Stimulated activated CD4-positive, alpha-beta T cell treated with anti-CD3 and anti-CD28 coated beads, Interleukin-2, amount 100 ng/mL, for 24 hours (primary cell): ENCODE data around the gene TAGLN2.

Source experiments
- DNase-seq, 2 donors: peaks; one replicate each; pipeline ENCODE4 v3.0.0-alpha.2; 2020

The TAGLN2 gene

DNA sequence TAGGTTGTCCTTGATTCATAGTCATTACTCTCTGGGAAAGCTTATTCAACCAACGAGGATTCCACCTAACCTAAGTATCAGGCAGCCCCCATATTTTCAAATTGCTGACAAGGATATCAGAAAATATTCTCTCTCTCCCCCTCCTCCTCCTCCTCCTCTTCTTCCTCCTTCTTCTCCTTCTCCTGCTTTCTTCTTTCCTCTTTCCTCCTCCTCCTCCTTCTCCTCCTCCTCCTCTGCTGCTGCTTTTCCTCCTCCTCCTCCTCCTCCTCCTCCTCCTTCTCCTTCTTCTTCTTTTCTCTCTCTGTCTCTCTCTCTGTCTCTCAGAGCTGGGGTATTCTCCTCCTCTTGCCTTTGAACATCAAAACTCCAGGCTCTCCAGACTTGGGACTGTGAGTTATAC, 22.6 kb upstream of the TAGLN2 start:
- DNase-seq: no peak

DNA sequence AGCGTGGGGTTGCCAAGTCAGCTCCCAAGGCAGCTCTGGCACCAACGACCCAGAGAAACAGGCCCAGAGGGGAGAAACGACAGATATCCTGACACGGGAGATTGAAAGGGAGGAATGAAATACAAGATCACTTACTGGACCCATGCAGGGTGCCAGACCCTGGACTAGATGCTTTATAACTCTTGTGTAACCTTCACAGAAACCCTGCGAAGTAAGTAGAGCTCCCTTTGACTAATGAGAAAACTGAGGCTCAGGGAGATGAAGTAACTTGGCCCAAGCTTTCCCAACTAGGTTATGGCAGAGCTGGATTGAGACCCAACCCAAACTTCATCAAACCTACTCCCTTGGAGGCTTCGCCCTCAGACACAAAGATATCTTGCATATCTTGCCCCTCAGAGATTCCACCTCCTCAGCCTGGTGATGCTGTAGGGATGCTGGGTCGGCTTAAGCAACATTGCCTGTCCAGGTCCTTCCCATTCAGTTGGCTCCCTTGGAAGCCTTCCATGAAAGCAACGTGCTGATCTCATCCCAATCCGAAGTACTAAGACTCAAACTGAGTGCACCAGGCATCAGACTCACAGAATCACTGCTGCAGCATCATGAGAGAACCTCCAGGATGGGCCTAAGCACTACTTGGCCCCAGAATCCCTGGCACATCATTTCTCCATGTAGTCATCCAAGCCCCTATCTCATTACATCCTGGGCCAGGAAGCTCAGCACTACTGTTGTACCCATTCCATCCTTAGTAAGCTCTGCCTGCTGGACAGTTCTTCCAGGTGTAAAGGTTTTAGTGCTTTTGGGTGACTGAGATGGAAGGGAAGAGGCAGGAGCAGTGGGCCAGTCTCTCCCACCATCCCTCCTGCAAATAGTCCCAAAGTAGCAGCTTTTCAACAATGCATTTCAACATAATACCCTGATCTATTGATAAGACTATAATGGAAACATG, 21.2 kb upstream of the TAGLN2 start:
- DNase-seq: no peak

DNA sequence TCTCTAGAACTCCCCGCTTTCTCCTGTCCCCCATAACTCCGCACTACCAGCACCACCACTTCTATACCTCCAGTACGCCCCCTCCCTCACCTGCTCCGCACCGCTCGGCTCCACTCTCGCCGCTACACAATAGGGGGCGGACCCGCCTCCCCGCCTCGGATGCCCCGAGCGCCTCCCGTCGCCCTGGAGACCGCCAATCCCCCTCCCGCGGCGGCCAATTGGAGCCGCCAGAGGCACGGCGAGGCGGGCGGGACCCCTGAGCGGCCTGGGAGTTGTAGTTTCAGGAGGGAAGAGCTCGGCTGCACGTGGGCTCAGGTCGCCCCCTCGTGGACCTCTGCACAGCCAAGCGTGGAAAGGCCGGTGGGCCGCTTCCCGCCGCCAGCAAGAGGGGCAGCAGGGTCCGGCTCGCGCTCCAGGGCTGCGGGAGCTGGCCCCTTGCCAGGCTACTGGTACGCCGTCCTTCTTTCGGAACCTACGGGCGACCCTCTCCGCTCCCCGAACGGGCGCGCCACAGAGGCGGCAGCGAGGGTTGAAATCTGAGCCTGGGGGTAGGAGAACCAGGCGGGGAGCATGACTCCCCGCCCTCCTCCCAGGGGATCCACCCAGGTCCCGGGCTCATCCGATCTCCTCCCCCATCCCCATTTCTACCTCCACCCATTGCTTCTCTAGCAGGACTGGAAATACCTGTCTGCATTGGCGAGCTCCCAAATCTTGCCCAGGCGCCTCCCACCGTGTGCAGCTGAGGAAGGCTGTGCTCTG, 20.4 kb upstream of the TAGLN2 start, which contains the start of gene IGSF9:
TSS of gene IGSF9 (minus strand) at position 131 of the 759 bp plus-strand sequence. CDS start 2,159 bp downstream, outside the sequence.
- DNase-seq: peak; percentile 73 to 76

DNA sequence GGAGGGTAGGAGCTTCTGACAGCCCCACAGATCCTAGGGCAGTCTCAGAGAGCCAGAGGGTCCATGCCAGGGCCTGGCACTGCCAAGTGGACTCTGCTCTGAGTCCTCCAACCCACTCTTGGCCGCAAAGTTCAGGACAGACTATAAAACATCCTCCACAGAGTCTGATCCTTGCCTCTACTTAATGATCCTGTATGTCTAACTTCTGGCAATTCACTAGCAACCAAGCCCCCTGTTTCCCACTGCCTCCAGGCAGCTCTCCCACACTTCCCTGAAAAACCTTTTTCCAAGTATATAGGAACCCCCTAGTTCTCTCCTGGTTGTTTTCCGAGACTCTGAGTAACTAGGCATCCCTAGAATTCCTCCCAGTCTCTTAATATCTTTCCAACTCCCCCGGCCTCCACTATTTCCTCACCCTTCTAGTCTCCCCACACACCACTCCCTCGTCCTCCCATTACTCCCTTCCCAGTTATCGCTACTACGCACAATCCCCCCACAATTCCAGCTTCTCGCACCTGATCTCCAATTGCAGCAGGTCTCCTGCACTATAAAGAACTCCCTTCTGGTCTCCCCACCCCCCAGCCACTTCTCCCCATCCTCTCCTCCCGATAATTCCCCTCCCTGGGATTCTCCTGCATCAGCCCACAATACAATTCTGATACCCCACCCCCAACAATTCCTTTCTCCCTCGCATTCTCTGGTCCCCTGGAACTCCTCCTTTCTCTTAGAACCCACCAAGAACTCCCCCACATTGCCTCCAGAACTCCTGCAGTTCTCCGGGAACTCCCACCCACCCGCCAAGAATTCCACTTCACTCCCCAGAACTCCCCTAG, 19.5 kb upstream of the TAGLN2 start:
- no peak for DNase-seq

DNA sequence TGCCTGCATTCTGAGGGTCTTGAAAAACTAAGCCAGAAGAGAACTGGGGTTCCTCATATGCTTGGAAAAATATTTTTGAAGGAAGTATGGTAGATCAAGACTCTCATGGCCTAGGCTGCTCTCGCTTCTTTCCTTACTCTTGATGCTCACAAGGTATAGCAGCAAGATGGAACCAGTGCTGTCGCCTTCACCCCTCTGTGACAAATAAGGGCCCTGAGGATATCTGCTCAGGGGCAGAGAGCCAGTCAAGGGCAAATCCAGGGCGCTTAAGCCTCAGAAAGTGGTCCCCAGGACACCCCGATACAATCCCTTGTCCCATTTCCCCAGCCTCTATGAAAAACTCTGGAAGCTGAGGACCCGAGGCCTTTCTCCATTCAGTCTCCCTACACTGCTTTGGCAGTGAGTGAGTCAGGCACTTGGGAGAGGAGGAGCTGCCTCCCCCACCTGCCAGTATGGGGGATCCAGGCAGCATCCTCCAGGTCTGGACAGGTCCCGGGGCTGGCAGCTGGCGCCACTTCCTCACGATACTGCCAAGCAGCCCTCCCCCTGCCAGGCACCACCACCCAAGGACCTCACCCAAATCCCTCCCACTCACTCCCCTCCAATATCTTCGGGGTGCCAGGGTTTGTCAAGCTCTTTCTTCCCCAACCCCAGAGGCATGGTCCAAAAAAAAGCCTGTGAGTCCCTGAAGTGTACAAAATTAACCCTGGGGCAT, 18.8 kb upstream of the TAGLN2 start:
- no peak for DNase-seq

DNA sequence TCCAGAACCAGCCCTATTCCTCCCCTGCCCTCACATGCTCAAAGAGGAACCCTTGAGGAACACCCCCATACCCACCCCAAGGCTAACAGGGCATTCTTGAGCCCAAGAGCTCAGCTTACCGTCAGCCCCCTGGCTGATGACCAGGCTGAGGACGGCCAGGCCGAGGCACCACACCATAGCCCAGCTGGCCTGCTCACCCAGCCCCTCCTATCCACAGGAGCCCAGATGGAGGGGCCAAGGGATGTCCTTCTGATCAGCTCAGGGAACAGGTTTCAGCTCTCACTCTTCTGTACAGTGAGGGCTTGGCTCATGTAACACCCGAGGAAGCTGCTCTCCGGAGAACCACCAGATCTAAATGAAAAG, 18.0 kb upstream of the TAGLN2 start:
- no peak for DNase-seq

DNA sequence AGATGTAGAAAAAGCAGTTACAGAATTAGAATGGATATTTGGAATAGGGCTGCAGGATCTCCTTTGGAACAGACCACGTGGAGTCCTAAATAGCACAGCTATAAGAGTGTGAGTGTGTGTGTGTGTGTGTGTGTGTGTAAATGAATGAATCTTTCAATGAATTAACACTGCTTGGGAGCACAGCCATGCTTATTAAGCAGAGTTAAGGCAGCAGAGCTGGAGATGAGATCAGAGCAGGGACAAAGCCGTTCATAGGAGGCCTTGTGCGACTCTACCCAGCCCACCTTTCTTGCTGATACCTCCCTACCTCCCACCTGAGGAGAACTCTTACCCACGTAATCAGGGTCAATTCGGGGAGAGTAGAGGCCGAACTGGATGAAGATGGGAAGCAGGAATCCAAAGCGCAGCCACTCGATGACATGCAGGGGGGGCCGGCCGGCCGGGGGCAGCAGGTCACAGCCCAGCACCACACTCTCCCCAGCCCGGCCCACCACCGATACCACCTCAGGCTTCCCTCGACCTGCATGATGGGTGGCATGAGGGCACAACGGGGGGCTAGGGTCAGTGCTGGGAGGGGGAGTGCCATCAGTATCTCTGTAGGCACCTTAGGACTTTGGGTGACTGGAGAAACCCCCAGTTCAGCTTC, 17.4 kb upstream of the TAGLN2 start:
- DNase-seq: no peak

DNA sequence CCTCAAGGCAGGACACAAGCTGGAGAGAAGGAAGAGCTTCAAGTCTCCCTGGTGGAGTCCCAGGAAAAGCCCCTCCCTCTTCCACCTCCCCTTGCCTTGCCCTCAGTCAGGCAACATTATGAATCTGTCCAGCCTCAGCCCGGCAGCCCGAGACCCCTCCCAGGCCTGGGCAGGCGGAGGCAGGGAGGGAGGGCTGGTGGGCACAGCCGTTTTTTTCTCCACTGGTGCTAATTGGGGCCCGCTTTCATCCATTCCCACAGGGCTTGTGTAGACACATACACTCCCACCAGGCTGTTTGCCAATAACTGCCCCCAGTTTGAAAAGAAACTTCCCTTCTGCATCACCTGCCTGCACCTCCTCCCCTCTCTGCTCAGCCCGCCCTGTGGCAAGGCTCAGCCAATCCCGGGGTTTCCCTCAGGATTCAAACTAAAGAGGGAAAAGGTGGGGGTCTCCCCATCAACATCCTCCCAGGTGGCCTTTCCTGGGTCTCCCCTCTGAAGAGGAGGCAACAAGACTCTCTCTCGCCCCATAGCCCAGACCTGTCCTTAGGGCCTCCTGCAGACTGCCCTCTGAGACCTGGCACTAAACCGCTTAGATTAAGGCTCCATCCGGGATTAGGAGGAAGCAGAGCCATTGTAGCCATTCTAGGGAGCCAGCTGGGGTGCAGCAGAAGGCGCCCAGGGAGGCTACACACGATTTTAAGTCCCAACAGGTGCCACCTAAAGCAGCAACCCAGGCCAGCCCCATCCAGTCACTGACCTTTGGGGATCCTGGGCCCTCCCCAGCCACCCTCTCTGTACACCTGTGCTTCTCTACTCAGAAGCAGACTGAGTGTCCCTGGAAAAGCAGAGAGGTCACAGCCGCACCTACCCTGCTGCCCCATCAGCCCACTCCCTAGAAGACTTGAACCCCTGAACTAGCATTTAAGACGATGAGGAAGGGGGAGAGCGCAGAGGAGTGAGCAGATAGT, 16.6 kb upstream of the TAGLN2 start:
- DNase-seq: no peak

DNA sequence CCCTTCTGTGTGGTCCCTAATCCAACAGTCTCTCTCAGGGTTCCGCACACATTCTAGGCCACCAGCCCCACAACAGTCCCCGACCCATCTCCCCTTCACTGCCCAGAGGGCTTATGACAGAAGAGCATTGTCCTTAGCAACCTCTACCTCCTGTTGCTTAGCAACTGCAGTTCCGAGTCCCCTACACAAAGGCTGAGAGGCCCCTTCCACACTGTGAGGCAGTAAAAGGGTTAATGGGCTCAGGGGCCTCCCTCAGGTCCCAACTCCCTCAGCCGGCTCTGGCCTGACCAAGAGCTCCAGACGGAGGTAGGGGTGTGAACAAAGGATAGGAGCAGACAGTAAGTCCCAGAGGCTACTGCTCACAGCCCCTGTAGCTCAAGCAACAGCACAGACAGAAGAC, 15.8 kb upstream of the TAGLN2 start:
- no peak for DNase-seq

DNA sequence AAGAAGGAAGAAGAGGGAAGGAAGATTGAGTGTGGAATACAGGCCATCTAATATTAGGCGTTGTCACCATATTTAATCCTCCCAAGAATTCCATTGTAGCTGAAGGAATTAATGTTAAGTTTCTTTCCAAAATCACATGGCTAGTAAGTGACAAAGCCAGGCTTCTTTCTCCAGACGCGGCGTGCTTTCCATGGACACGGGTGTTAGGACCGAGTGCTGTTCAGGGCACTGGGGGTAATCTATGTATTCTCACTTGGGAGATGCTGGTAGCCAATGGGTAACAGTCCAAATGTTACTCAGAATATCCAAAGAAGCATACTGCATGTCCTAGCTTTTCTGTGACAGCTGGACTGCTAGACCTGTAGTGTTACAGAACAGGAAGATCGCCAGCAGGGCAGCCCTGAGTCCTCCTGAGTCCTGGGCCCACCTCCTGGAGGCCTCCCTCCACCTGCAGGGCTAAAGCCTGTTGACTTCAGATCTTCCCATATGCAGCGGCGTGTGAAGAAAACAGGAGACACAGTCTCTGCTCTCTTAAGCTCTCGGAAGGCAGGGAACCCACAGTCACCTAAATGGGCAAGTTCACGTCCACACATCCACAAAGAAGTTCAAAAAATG, 14.8 kb upstream of the TAGLN2 start:
- DNase-seq: no peak

DNA sequence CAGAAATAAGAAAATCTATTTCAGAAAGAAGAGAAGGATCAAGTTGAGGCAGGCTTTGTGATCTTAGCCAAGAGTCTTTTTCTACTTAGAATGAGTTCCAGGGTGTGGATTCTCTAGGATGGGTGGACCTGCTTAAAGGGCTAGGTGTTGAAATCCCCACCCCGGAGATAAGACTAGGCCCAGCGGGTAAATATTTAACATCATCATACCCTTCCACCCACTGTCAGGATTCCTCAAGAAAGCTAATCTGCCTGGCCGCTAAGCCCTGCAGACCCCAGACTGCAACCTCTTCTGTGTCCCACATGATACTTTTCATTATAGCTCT, 14.3 kb upstream of the TAGLN2 start:
- no peak for DNase-seq

DNA sequence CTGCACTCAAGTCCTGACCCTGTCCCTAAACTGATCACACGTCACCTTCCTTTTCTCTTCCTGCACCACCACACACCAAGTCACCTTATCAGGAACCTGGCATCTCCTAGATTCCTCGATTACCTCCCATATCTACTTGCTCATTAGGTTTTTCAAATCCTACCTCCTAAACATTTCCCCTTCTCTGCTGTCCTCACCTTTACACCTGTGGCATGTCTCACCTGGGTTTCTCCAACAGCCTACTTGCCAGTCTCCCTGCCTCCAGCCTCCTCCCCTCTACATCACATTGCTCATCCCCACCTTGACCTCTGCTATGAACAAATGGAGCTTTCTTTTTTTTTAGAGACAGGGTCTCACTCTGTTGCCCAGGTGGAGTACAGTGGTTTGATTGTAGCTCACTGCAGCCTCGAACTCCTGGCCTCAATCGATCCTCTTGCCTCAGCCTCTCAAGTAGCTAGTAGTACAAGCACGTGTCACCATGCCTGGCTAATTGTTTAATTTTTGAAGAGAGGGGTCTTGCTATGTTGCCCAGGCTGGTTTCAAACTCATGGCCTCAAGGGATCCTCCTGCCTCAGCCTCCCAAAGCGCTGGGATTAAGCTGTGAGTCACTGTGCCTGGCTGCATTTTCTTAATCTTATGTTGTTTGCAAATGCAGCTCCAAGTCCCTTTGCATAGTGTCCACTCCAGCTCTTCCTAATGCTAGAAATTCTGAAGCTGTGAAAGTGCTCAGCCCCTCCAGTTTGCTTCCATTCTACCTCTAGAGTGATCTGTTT, 13.8 kb upstream of the TAGLN2 start:
- no peak for DNase-seq

DNA sequence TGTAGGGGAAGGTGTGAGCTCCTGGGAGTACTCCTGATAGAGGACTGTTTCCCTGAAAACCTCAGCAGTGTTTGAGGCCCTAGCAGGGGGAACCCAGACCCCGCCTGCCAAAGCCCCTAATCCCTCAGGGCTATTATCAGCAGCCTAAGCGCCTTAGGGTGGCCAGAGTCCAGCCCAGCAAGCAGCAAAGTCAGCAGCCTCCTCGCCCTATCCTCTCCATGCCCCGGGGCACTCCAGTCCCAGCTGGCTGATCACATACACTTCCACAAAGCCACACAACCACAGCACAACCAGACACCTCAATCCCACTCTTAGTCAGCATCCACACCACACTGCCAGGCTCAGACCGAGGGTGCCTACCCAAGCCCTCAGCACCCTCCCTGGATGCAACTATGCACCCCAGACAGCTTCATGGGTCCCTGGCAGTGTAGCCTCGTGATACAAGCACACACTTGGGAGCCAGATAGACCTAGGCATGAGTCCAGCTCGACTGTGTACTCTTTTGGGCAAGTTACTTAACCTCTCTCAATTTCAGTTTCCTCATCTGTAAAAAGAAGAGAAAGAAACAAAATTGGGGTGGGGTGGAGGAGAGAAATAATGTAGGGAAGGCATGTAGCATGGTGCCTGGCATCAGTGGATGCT, 13.0 kb upstream of the TAGLN2 start:
- DNase-seq: no peak

DNA sequence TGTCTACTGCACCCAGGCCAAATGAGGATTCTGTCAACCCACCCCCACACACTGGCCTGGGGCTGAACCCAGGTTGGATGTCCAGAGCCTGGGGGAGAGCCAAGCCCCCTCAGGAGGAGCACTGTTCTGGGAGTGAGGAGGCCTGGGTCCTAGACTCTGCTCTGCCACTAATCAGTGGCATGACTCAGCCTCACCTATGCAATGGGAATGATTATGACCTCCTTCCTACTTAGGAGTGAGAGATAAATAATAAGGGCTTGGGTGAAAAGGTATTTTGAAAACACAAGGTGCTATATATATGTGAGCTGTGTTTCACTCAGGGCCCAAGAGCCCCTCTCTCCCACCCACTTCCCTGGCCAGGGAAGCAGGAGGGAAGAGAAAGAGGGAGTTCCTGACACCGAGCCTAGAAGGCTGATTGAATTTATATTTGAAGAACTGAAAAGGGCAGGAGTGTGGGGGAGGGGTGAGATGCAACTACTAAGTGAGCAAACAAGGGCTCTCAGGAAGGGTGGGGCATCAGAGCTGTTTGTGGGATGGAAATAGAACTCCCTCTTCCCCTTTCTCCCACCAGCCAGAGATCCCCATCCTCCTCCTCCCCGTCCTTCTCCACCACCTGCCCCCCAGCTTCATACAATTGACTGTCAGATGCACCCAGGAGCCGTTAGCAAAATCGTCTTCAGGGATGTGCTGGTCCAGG, 11.9 kb upstream of the TAGLN2 start:
- DNase-seq: no peak

DNA sequence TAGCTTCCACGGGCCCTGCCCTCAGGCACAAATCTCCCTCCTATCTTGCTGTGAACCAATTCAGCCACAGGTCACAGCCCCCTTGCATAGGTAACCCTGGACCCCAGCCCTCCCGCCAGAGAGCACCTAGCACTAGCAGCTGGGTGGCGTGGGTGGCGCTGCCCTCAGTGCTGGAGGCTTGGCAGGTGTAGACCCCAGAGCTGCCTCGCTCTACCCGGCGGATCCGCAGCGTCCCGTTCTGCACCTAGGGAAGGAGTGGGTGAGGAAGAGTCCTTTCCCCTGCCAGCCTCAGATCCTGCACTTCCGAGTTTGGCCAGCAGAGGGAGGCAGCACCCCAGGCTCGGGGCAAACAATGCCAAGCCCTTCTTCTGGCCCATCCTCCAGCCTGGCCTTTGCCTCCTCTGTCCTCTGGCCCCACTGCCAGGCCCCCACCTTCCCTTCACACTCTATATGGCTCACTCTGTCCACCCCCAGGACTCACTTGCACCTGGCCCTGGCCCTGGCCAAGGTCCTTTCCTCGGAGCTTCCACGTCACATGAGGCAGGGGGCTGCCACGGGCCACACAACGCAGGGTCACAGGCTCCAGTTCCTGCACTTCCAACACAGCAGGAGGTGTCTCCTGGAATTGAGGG, 11.1 kb upstream of the TAGLN2 start:
- DNase-seq: peak; percentile 88 to 90

DNA sequence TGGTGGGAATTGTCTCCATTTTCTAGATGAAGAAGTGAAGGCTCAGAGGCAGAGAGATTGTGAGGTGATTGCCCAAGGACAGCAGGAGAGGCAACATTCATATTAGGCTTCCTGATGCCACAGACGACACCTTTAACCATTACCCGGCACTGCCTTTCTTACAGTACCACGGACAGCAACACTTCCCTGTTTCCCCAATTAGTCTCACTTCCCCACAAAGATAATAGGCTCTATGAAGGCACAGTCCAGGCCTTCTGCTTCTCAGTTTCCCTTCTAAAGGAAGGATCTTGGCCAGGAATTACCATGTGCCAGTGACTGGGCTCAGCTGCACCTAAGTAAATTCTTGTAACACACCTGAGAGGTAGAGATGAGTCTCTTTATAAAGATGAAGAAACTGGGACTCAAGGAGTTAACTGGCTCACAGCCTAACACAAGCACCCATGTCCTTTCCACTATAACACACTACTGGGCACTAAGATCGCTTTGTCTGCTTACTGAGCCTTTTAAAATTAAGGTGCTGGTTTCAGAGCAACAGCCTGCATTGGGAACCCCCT, 10.5 kb upstream of the TAGLN2 start:
- DNase-seq: no peak

DNA sequence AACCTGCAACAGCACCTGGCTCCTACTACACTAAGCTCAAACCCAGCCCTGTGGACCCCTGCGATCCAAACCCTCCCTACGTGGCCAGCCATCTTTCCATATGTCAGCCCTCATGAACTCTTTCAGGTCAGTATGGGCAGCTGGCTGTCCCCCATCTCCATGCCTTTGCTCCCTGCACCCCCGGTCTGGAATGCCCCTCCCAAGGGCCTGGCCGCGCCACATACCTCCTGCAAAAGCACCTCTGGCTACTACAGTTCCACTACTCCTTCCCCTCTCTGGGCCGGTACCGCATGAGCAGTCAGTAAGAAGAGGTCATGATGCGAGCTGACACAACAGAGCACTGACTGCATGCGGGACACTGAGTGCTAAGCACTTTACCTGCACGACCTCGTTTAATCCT, 10.0 kb upstream of the TAGLN2 start:
- no peak for DNase-seq
